NCI-H2196 treated with DMSO at 0.1 percent for 48 hours (cell line): Measurements from ENCODE around the gene NTMT1.
"Not testable (repeated sequence)": the region's sequence is repeated elsewhere in the genome, so short reads cannot be mapped to it uniquely, and the experiment has no call there.

ENCODE experiments used
- DNase-seq: peaks from one replicate; lab custom pipeline; 2025; ENCODE audit not compliant: unreplicated experiment; lab: John Stamatoyannopoulos, UW

NTMT1 gene

GRCh38 chr9:129649726-129650679 is 24.0 kb downstream of the NTMT1 start:
- no peak for DNase-seq

GRCh38 chr9:129650680-129651235 is 24.8 kb downstream of the NTMT1 start:
- DNase-seq: no peak

GRCh38 chr9:129653823-129654553 is 28.0 kb downstream of the NTMT1 start:
- no peak for DNase-seq

GRCh38 chr9:129654554-129655040 is 28.6 kb downstream of the NTMT1 start:
- DNase-seq: no peak

GRCh38 chr9:129655154-129655553 is 29.2 kb downstream of the NTMT1 start:
- no peak for DNase-seq

- no peak for DNase-seq
Measured at GRCh38 chr9:129655696-129656095, 29.7 kb downstream of the NTMT1 start.

GRCh38 chr9:129656795-129657390 is 30.9 kb downstream of the NTMT1 start:
- no peak for DNase-seq

- DNase-seq: no peak
Measured at GRCh38 chr9:129661029-129661428, 35.1 kb downstream of the NTMT1 start.

- not testable (repeated sequence) for DNase-seq
Measured at GRCh38 chr9:129662239-129662638, 36.3 kb downstream of the NTMT1 start.

- DNase-seq: no peak
Measured at GRCh38 chr9:129664746-129665388, 38.9 kb downstream of the NTMT1 start.

- no peak for DNase-seq
Measured at GRCh38 chr9:129665389-129665775, 39.4 kb downstream of the NTMT1 start, which contains the start of gene PRRX2. Gene PRRX2, plus strand, starts transcription at chr9:129665647. Its CDS starts 221 bp downstream, at chr9:129665868.

- no peak for DNase-seq
Measured at GRCh38 chr9:129665814-129666520, 40.0 kb downstream of the NTMT1 start.

GRCh38 chr9:129666575-129666974 is 40.6 kb downstream of the NTMT1 start:
- no peak for DNase-seq

GRCh38 chr9:129667378-129667777 is 41.4 kb downstream of the NTMT1 start:
- no peak for DNase-seq

GRCh38 chr9:129667850-129668249 is 41.9 kb downstream of the NTMT1 start:
- DNase-seq: no peak

- no peak for DNase-seq
Measured at GRCh38 chr9:129669141-129669718, 43.3 kb downstream of the NTMT1 start.

GRCh38 chr9:129669946-129670345 is 44.0 kb downstream of the NTMT1 start:
- no peak for DNase-seq

GRCh38 chr9:129671065-129671464 is 45.1 kb downstream of the NTMT1 start:
- no peak for DNase-seq

- no peak for DNase-seq
Measured at GRCh38 chr9:129671519-129671918, 45.6 kb downstream of the NTMT1 start.

GRCh38 chr9:129672702-129673101 is 46.7 kb downstream of the NTMT1 start:
- DNase-seq: no peak
